GM21737 (cell line): ENCODE measurements around the gene SLC26A5.
"Not testable (repeated sequence)": the region's sequence is repeated elsewhere in the genome, so short reads cannot be mapped to it uniquely, and the experiment has no call there.

Experiments
- ATAC-seq: cut with Tn5 transposase; IDR thresholded peaks from one replicate; pipeline ENCODE4 v1.9.1; 2021; ENCODE audit warnings: mild to moderate bottlenecking, moderate library complexity; ENCODE audit not compliant: unreplicated experiment

Gene SLC26A5

GRCh38 chr7:103405789-103406613, 40.0 kb downstream of the SLC26A5 start:
- ATAC-seq: not testable (repeated sequence)

- ATAC-seq: not testable (repeated sequence)
These were observed 46.3 kb downstream of the SLC26A5 start for GRCh38 chr7:103399687-103400086.

GRCh38 chr7:103398483-103399127, 47.4 kb downstream of the SLC26A5 start:
- no peak for ATAC-seq

GRCh38 chr7:103396471-103396870, 49.5 kb downstream of the SLC26A5 start:
- ATAC-seq: no peak

- ATAC-seq: no peak
These were observed 50.9 kb downstream of the SLC26A5 start for GRCh38 chr7:103395071-103395470.

GRCh38 chr7:103394566-103394965, 51.4 kb downstream of the SLC26A5 start:
- no peak for ATAC-seq

GRCh38 chr7:103391976-103392375, 54.0 kb downstream of the SLC26A5 start:
- no peak for ATAC-seq

GRCh38 chr7:103391150-103391549, 54.9 kb downstream of the SLC26A5 start:
- no peak for ATAC-seq

GRCh38 chr7:103389263-103389662, 56.7 kb downstream of the SLC26A5 start:
- no peak for ATAC-seq

GRCh38 chr7:103388469-103389140, 57.4 kb downstream of the SLC26A5 start:
- no peak for ATAC-seq

- no peak for ATAC-seq
These were observed 58.8 kb downstream of the SLC26A5 start for GRCh38 chr7:103387242-103387641.

- ATAC-seq: no peak
These were observed 64.0 kb downstream of the SLC26A5 start for GRCh38 chr7:103382032-103382402.

GRCh38 chr7:103381280-103382031, 64.6 kb downstream of the SLC26A5 start:
- no peak for ATAC-seq

GRCh38 chr7:103380395-103381191, 65.4 kb downstream of the SLC26A5 start:
- ATAC-seq: no peak

- no peak for ATAC-seq
These were observed 66.6 kb downstream of the SLC26A5 start for GRCh38 chr7:103379270-103379975.

- ATAC-seq: no peak
These were observed 72.0 kb downstream of the SLC26A5 start for GRCh38 chr7:103373866-103374643.

- no peak for ATAC-seq
These were observed 76.6 kb downstream of the SLC26A5 start for GRCh38 chr7:103369432-103369831.

- no peak for ATAC-seq
These were observed 96.2 kb downstream of the SLC26A5 start for GRCh38 chr7:103349805-103350204.

- no peak for ATAC-seq
These were observed 97.0 kb downstream of the SLC26A5 start for GRCh38 chr7:103348959-103349358.
